ENCODE measurements around the gene PRR12. TPM values are rescaled to one million over a fixed set of nuclear protein-coding genes. Genes with fewer than 3 reads are reported as not detected.

Gene PRR12
- total RNA-seq, 3 donors from 2014 or later: 24.2 to 37.3 (median 26.2) TPM

DNA sequence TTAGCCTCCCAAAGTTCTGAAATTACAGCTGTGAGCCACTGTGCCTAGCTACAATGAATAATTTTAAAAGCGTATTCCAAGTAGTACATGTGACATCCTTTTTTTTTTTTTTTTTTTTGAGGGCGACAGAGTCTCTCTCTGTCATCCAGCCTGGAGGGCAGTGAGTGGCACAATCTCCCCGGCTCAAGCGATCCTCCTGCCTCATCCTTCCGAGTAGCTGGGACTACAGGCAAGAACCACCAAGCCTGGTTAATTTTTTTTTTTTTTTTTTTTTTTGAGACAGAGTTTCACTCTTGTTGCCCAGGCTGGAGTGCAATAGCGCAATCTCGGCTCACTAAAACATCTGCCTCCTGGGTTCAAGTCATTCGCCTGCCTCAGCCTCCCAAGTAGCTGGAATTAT lies 3.8 kb upstream of the PRR12 start:
- DNase-seq: no peak
- Histone ChIP-seq H3K9me3 (no peaks in the 10 kb centered on the region), H3K4me1 (ENCODE audit: low read depth) (no peaks in the 10 kb centered on the region), H3K36me3 (ENCODE audit: low read depth) (no peaks in the 10 kb centered on the region), H3K4me3 (no peak overlapping the region)
- TF ChIP-seq, protein P1, sequence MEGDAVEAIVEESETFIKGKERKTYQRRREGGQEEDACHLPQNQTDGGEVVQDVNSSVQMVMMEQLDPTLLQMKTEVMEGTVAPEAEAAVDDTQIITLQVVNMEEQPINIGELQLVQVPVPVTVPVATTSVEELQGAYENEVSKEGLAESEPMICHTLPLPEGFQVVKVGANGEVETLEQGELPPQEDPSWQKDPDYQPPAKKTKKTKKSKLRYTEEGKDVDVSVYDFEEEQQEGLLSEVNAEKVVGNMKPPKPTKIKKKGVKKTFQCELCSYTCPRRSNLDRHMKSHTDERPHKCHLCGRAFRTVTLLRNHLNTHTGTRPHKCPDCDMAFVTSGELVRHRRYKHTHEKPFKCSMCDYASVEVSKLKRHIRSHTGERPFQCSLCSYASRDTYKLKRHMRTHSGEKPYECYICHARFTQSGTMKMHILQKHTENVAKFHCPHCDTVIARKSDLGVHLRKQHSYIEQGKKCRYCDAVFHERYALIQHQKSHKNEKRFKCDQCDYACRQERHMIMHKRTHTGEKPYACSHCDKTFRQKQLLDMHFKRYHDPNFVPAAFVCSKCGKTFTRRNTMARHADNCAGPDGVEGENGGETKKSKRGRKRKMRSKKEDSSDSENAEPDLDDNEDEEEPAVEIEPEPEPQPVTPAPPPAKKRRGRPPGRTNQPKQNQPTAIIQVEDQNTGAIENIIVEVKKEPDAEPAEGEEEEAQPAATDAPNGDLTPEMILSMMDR (IDR thresholded peaks at IDR 0.05): no peak
- no peak for ATAC-seq
- intact Hi-C loops (cut with DNase I, micrococcal nuclease): loop anchor here in 1 of 2 donors (10.0 kb wide), 1 partner anchor 98 kb away; the partner anchor contains the start of gene ADM5

DNA sequence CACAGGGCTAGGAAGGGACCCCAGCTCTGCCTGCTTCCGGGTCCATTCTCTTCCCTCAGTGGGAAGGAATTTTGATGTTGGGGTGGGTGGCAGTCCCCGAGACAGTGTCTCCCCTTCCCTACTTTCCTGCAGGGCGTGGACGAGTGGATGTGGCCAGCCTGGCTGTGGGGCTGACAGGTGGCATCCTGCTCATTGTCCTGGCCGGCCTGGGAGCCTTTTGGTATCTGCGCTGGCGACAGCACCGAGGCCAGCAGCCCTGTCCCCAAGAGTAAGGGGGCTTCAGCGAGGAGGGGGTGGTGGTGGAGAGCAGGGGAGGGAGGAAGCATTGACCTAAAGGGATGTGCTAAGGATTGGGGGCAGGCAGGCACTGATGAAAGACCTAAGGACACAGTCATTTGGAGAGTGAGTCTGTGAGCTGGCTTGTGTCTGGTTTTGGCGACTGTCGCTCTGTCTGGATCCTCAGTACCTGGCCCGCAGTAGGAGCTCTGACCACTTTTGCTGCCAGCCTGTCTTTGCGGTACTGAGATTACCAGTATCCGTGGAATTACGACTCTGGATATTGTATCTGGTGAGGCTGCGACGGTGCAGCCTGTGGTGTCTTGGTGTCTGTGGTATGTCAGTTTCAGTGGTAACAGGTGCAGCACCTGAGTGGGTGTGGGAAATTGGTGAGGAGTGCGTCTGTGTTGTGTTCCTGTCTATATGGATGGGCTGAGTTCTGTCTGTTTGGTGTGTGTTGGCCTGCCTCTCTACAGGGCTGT lies 2.4 kb upstream of the PRR12 start:
- no peak overlapping the region for H3K4me3 ChIP-seq
- DNase-seq: no peak
- H3K9me3 ChIP-seq: no peaks in the 10 kb centered on the region
- peaks cover 3% of the 10 kb centered on the region for H3K4me1 ChIP-seq (ENCODE audit: low read depth)
- TF ChIP-seq, protein P1 (IDR thresholded peaks at IDR 0.05): no peak
- no peaks in the 10 kb centered on the region for H3K36me3 ChIP-seq (ENCODE audit: low read depth)
- intact Hi-C loops (cut with DNase I, micrococcal nuclease): loop anchor here in 1 of 2 donors (10.0 kb wide), 1 partner anchor 96 kb away; the partner anchor contains the start of gene ADM5
- ATAC-seq: no peak

GRCh38 chr19:49589502-49589905 lies 1.5 kb upstream of the PRR12 start:
- H3K4me3 ChIP-seq: no peak overlapping the region
- peaks cover 10% of the 10 kb centered on the region for H3K4me1 ChIP-seq (ENCODE audit: low read depth)
- peak in 2 of 3 donors; percentile 35 to 39 for DNase-seq
- no peak for ATAC-seq
- TF ChIP-seq, protein P1 (IDR thresholded peaks at IDR 0.05): no peak
- H3K9me3 ChIP-seq: no peaks in the 10 kb centered on the region
- no peaks in the 10 kb centered on the region for H3K36me3 ChIP-seq (ENCODE audit: low read depth)
- intact Hi-C loops (cut with DNase I, micrococcal nuclease): loop anchor here in 1 of 2 donors (10.0 kb wide), 1 partner anchor 95 kb away; the partner anchor contains the start of gene ADM5

DNA sequence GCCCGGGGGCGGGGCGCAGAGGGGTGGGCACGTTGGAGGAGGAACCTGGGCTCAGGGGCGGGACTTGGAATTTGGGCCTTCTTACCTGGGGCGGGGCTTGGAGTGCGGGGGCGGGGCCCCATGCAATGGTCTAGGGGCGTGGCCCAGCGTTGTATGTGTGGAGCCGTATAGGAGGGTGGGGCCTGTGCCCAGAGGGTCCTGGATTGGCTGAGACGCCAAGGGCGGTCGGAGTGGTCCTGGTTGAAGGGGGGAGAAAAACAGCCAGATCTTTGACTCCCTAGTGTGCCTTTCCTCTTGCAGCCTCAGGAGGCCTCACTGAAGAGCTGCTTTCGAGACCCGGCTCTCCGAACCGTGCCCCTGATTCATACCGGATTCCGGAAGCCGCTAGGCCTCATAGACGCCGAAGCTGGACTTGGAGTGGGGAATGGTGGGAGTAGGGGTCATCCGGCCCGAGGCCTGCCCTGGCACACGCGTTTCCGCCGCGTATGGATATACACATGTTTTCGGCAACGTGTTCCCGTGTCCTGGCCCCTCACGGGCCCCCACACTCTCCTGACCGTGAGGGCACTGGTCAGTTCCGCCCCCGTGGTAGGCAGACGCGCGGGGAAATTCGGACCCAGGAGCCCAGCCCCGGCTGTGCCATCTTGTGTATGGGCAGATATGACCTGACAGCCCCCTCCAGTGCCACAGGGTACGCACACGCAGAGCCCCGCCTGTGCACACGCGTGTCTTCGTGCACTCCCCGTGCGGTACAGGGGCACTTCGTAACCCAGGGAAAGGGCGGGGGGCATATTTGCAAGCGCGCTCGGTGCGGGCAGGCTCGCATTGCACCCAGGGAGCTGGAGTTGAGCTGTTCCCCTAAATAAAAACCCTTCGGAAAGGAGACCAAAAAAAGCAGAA lies 661 bp upstream of the PRR12 start:
- no peaks in the 10 kb centered on the region for H3K9me3 ChIP-seq
- no peaks in the 10 kb centered on the region for H3K36me3 ChIP-seq (ENCODE audit: low read depth)
- H3K4me3 ChIP-seq: peak overlapping the region; percentile 51
- ATAC-seq (peak; percentile 84), DNase-seq (peak; percentile 98 to 99 (median 98))
- intact Hi-C loops (cut with DNase I, micrococcal nuclease): no loop called here
- TF ChIP-seq, protein P1 (IDR thresholded peaks at IDR 0.05): peak; percentile 7
- peaks cover 10% of the 10 kb centered on the region for H3K4me1 ChIP-seq (ENCODE audit: low read depth)

GRCh38 chr19:49591731-49592485 lies 926 bp downstream of the PRR12 start:
- DNase-seq: peak; percentile 64 to 81 (median 75)
- ATAC-seq: no peak

More at GRCh38 chr19:49591731-49592485, 926 bp downstream of the PRR12 start:
- Histone ChIP-seq H3K4me3 (peak overlapping the region; percentile 51), H3K4me1 (ENCODE audit: low read depth) (peaks cover 10% of the 10 kb centered on the region), H3K9me3 (no peaks in the 10 kb centered on the region), H3K36me3 (ENCODE audit: low read depth) (no peaks in the 10 kb centered on the region)
- TF ChIP-seq, protein P1 (IDR thresholded peaks at IDR 0.05): no peak
- intact Hi-C loops (cut with DNase I, micrococcal nuclease): no loop called here
